HepG2 (cell line): Measurements from ENCODE around the gene LYRM4. TPM values are rescaled to one million over a fixed set of nuclear protein-coding genes. Genes with fewer than 3 reads are reported as not detected.

Experiments used
- BRCA1 ChIP-seq: sonication (generic); formaldehyde crosslinking; IDR thresholded peaks from 2 replicates; pipeline ENCODE4 v1.4.0; 2020; ENCODE audit warnings: missing genetic modification reagents
- NBN ChIP-seq: fragments of 450-650 bp; conservative IDR thresholded peaks from 2 replicates; pipeline ENCODE4 v1.6.1; 2017
- NR2C2 ChIP-seq: sonication (generic); formaldehyde crosslinking; IDR thresholded peaks from 2 replicates; pipeline ENCODE4 v1.4.0; 2020; ENCODE audit warnings: missing genetic modification reagents, mild to moderate bottlenecking, moderate library complexity, borderline replicate concordance
- PHF5A ChIP-seq: IDR thresholded peaks from one replicate; pipeline ENCODE4 v1.6.1; 2018; ENCODE audit warnings: low read depth, missing genetic modification reagents; ENCODE audit not compliant: unreplicated experiment
- REST ChIP-seq, 2 experiments: IDR thresholded peaks; 2 replicates each; pipeline ENCODE4 v1.6.1; 2011 to 2012; ENCODE audit warnings: low read length in 2 of 2, borderline replicate concordance in 1 of 2, low read depth in 1 of 2, mild to moderate bottlenecking in 1 of 2, moderate library complexity in 1 of 2
- SNRNP70 ChIP-seq: fragments of 200-400 bp; formaldehyde crosslinking; IDR thresholded peaks from 2 replicates; pipeline ENCODE4 v1.6.1; 2017; ENCODE audit warnings: mild to moderate bottlenecking, low read depth, low read length, moderate library complexity
- ZNF567 ChIP-seq: sonication (generic); formaldehyde crosslinking; IDR thresholded peaks from 2 replicates; pipeline ENCODE4 v1.8.1; 2023; ENCODE audit warnings: mild to moderate bottlenecking, missing genetic modification reagents, borderline replicate concordance
- polyA plus RNA-seq, 8 experiments: library from polyadenylated mRNA; depleted of rRNA in 3 of 8; stranded (reverse) in 7 of 8; unstranded in 1 of 8; fragments of >200 nt; fragmentation: Illumina TruSeq in 4 of 8; extraction: Trizol in 4 of 8; gene quantifications; 2 replicates each; pipeline versions ENCODE4 v1.2.1 to v1.2.3, GENCODE V29; 2011 to 2016; ENCODE audit warnings: low read depth in 4 of 8, missing spikeins in 1 of 8, mixed read lengths in 1 of 8; ENCODE audit not compliant: insufficient read depth in 1 of 8
- total RNA-seq, 5 experiments: library from RNA; depleted of rRNA; stranded (reverse); fragments of >200 nt; fragmentation: Illumina TruSeq; extraction: Trizol; gene quantifications; 2 replicates each; pipeline ENCODE4 v1.2.3, GENCODE V29; 2016; ENCODE audit warnings: low read depth in 1 of 5
- TF ChIP-seq, protein P1 (sequence below): IDR thresholded peaks from 2 replicates; pipeline ENCODE4 v1.6.1; 2016; ENCODE audit warnings: missing biosample characterization, missing genetic modification reagents, low read depth

The LYRM4 gene
- total and polyA plus RNA-seq, 2 of the 13 experiments (the other 11 are each of a cell fraction or from before 2014, with no cell fraction given), result 64.6 to 67.5 TPM

DNA sequence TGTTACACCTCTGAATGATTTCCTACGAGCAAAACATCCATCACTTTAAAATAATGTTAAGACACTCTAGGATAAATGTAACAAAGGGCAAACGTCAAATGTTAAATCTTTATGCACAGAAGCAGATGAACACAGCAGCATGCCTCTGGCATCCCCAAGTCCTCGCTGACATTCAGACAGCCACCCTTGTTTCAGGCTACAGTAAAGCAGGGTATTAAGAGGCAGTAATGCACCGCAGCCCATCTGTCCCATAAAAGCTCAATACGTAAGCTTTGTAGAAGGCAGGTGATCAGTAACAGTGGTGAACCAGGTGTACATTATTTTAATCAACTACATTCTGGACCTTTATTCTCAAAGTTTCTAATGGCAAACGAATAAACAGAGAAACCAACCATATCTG lies 110.9 kb downstream of the LYRM4 start (continued):
- TF ChIP-seq REST (IDR thresholded peaks at IDR 0.05; ENCODE audit: borderline replicate concordance in 1 of 2, low read depth in 1 of 2, low read length in 2 of 2), result no peak
- TF ChIP-seq NR2C2, result no peak
- TF ChIP-seq SNRNP70, result no peak
- TF ChIP-seq, protein P1, sequence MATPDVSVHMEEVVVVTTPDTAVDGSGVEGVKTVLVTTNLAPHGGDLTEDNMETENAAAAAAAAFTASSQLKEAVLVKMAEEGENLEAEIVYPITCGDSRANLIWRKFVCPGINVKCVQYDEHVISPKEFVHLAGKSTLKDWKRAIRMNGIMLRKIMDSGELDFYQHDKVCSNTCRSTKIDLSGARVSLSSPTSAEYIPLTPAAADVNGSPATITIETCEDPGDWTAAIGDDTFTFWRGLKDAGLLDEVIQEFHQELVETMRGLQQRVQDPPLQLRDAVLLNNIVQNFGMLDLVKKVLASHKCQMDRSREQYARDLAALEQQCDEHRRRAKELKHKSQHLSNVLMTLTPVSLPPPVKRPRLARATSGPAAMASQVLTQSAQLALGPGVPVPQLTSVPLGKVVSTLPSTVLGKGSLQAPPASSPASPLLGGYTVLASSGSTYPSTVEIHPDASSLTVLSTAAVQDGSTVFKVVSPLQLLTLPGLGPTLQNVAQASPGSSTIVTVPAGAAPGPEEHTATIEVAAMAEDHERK (CRISPR knock-in tag), result no peak
- no peak for TF ChIP-seq PHF5A (CRISPR knock-in tag)
- no peak for TF ChIP-seq NBN
- no peak for TF ChIP-seq BRCA1 (CRISPR knock-in tag)
- TF ChIP-seq ZNF567 (CRISPR knock-in tag), result no peak
